Psoas muscle (tissue), 8 donors: Measurements from ENCODE around the gene C2. TPM values are rescaled to one million over a fixed set of nuclear protein-coding genes. Genes with fewer than 3 reads are reported as not detected.
"Not testable (repeated sequence)": the region's sequence is repeated elsewhere in the genome, so short reads cannot be mapped to it uniquely, and the experiment has no call there.

ENCODE experiments used
- ATAC-seq, 4 donors: fragments of 200-7000 bp; cut with Tn5 transposase; one replicate each; pipeline ENCODE4 v1.9.1; 2020; ENCODE audit warnings: moderate library complexity in 3 of 4, mild to moderate bottlenecking in 2 of 4
- DNase-seq, 2 donors: peaks; one replicate each; pipeline ENCODE4 v3.0.0-alpha.2; 2020
- H3K27ac ChIP-seq: fragments of 200-600 bp; one replicate; pipeline ENCODE4 v1.8.0; 2022
- H3K27me3 ChIP-seq, 3 donors: fragments of 200-600 bp in 1 of 3; one replicate each; pipeline versions ENCODE4 v1.6.1 to v1.8.0; 2013 to 2022; ENCODE audit warnings: low read length in 2 of 3, mild to moderate bottlenecking in 2 of 3, moderate library complexity in 1 of 3; ENCODE audit not compliant: insufficient read depth in 3 of 3
- H3K36me3 ChIP-seq, 2 donors: fragments of 200-600 bp in 1 of 2; one replicate each; pipeline versions ENCODE4 v1.6.1 to v1.8.0; 2013 to 2022; ENCODE audit warnings: low read depth in 1 of 2, mild to moderate bottlenecking in 1 of 2, moderate library complexity in 1 of 2; ENCODE audit not compliant: insufficient read depth in 1 of 2
- H3K4me1 ChIP-seq: fragments of 200-600 bp; one replicate; pipeline ENCODE4 v1.8.0; 2022
- H3K4me3 ChIP-seq: fragments of 200-600 bp; one replicate; pipeline ENCODE4 v1.8.0; 2022; ENCODE audit warnings: mild to moderate bottlenecking
- H3K9me3 ChIP-seq: fragments of 200-600 bp; one replicate; pipeline ENCODE4 v1.8.0; 2022
- WGBS, 3 donors: extraction: QIAGEN DNeasy Blood & Tissue Kit; methylation state at CpG; one replicate each; pipeline versions ENCODE4 v1.1.6 to v1.1.7; 2013; 5-methylcytosine and 5-hydroxymethylcytosine counted together
- intact Hi-C, 2 donors: fragments of 100-400 bp; cut with DNase I; formaldehyde crosslinking; loops; one replicate each; pipeline versions ENCODE4 v1.11.0 to v1.14.2; 2022
- polyA plus RNA-seq, 3 donors: library from polyadenylated mRNA; stranded (reverse); fragments of 200-250 nt; gene quantifications; one replicate each; pipeline ENCODE4 v1.2.3, GENCODE V29; 2013
- total RNA-seq, 4 donors: library from RNA; stranded (reverse); fragmentation: NEBNext Ultra II Directional in 2 of 4; extraction: Animal tissue kit (Norgen Biotek cat#: 25700) in 2 of 4; gene quantifications; one replicate each; pipeline versions ENCODE4 v1.2.1 to v1.2.4, GENCODE V29; 2021 to 2023
- TF ChIP-seq, protein P1 (sequence below): fragments of 200-600 bp; IDR thresholded peaks from one replicate; pipeline ENCODE4 v1.8.0; 2022; ENCODE audit warnings: antibody characterized with exemption
- donor health status: healthy with polysubstance abuse.
- donor health status: DM: no; HTN: no; CAD: no; lungs with moderate emphysema.
- donor health status: Bipolar disorder and iron deficiency.
- donor health status: healthy.
- donor health status: DM: yes; HTN: yes; CAD: no.
- donor health status: DM: no; HTN: no; CAD: no.
- donor health status: DM: no; HTN: no; CAD: no.
- donor health status: DM: yes; HTN: yes; CAD: no.

Gene C2
- total and polyA plus RNA-seq, 7 donors = 0.77 to 5.5 (median 1.5) TPM

DNA sequence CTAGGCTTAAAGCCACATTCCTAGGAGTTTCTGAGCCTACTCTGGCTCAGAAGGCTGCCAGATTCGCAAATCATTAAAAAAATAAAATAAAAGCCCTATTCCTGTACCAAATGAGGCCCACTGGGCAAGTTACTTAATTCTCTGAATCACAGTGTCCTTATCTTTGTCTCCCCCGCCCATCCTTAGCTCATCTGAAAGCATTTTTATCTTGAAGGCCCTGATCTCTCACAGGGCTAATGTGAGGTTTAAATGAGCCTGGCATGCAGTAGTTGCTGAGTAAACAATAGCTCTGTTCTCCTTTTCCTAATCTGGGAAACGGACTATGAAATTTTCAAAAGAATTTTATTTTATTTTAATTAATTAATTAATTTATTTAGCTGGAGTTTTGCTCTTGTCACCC, 23.6 kb upstream of the C2 start:
- 82 to 97% (median 91%) methylated on average over 3 of the region's 3 CpGs for WGBS, 3 donors
- TF ChIP-seq, protein P1, sequence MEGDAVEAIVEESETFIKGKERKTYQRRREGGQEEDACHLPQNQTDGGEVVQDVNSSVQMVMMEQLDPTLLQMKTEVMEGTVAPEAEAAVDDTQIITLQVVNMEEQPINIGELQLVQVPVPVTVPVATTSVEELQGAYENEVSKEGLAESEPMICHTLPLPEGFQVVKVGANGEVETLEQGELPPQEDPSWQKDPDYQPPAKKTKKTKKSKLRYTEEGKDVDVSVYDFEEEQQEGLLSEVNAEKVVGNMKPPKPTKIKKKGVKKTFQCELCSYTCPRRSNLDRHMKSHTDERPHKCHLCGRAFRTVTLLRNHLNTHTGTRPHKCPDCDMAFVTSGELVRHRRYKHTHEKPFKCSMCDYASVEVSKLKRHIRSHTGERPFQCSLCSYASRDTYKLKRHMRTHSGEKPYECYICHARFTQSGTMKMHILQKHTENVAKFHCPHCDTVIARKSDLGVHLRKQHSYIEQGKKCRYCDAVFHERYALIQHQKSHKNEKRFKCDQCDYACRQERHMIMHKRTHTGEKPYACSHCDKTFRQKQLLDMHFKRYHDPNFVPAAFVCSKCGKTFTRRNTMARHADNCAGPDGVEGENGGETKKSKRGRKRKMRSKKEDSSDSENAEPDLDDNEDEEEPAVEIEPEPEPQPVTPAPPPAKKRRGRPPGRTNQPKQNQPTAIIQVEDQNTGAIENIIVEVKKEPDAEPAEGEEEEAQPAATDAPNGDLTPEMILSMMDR = no peak
- Histone ChIP-seq H3K27me3 (no peaks in the 10 kb centered on the region), H3K9me3 (no peaks in the 10 kb centered on the region), H3K4me3 (no peak overlapping the region), H3K27ac (no peak overlapping the region), H3K36me3 (no peaks in the 10 kb centered on the region), H3K4me1 (peaks cover 13% of the 10 kb centered on the region)
- intact Hi-C loops = loop anchor here (2.0 to 5.0 kb wide), 2 partner anchors 48 to 49 kb away; no protein-coding TSS in a partner anchor
- ATAC-seq (no peak), DNase-seq (no peak)

DNA sequence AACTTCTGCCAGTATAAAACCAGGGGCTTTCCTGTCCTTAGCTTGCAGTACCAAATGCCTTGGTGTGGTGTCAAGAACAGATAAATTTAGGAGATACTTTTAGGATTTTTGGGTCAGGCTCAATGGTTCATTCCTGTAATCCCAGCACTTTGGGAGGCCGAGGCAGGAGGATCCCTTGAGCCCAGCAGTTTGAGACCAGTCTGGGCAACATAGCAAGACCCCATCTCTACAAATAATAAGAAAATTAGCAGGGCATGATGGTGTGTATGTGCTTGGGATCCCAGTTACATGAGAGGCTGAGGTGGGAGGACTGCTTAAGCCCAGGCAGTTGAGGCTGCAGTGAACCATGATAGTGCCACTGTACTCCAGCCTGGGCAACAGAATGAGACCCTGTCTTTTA, 22.5 kb upstream of the C2 start:
- Histone ChIP-seq H3K27me3 (no peaks in the 10 kb centered on the region), H3K4me3 (no peak overlapping the region), H3K4me1 (peaks cover 11% of the 10 kb centered on the region), H3K36me3 (no peaks in the 10 kb centered on the region), H3K27ac (no peak overlapping the region), H3K9me3 (no peaks in the 10 kb centered on the region)
- whole genome bisulfite sequencing, 3 donors = 80 to 95% (median 95%) methylated on average over 1 of the region's 1 CpG
- TF ChIP-seq, protein P1 = no peak
- DNase-seq (no peak), ATAC-seq (no peak)
- intact Hi-C loops = no loop called here

- no peaks in the 10 kb centered on the region for H3K27me3 ChIP-seq
- DNase-seq (no peak), ATAC-seq (no peak)
- WGBS, 3 donors = 29 to 34% (median 33%) methylated on average over 4 of the region's 4 CpGs
- H3K9me3 ChIP-seq = no peaks in the 10 kb centered on the region
- no peaks in the 10 kb centered on the region for H3K36me3 ChIP-seq
- intact Hi-C loops = no loop called here
- H3K27ac ChIP-seq = no peak overlapping the region
- TF ChIP-seq, protein P1 = no peak
- H3K4me3 ChIP-seq = no peak overlapping the region
- peaks cover 7% of the 10 kb centered on the region for H3K4me1 ChIP-seq
Measured at GRCh38 chr6:31906122-31906521, 21.4 kb upstream of the C2 start.

- WGBS, 3 donors = 73 to 78% (median 77%) methylated on average over 8 of the region's 8 CpGs
- H3K4me1 ChIP-seq, H3K4me3 ChIP-seq, H3K9me3 ChIP-seq, H3K36me3 ChIP-seq, DNase-seq, H3K27ac ChIP-seq, intact Hi-C loops, H3K27me3 ChIP-seq, ATAC-seq: not testable (repeated sequence)
Measured at GRCh38 chr6:31906727-31907126, 20.8 kb upstream of the C2 start.

GRCh38 chr6:31907158-31907813, 20.2 kb upstream of the C2 start:
- ATAC-seq = no peak

GRCh38 chr6:31908255-31908654, 19.3 kb upstream of the C2 start:
- H3K4me1 ChIP-seq, H3K4me3 ChIP-seq, ATAC-seq, H3K36me3 ChIP-seq, H3K9me3 ChIP-seq, H3K27me3 ChIP-seq, DNase-seq, intact Hi-C loops, H3K27ac ChIP-seq: not testable (repeated sequence)
- 79 to 86% (median 85%) methylated on average over 5 of the region's 5 CpGs for WGBS, 3 donors

More at GRCh38 chr6:31907158-31907813, 20.2 kb upstream of the C2 start:
- peaks cover 0 to 3% (median 0%) of the 10 kb centered on the region in 3 donors for H3K27me3 ChIP-seq
- no peak overlapping the region for H3K27ac ChIP-seq
- H3K4me3 ChIP-seq = no peak overlapping the region
- H3K9me3 ChIP-seq = no peaks in the 10 kb centered on the region
- intact Hi-C loops = no loop called here
- TF ChIP-seq, protein P1 = no peak
- H3K4me1 ChIP-seq = peaks cover 4% of the 10 kb centered on the region
- no peak for DNase-seq
- no peaks in the 10 kb centered on the region for H3K36me3 ChIP-seq
- 63 to 72% (median 66%) methylated on average over 7 of the region's 7 CpGs for WGBS, 3 donors
